Hepatocyte (in vitro differentiated cells): ENCODE results near the gene SLC25A2.

Source experiments
- CTCF ChIP-seq: fragments of 200-600 bp; sonication (generic); IDR thresholded peaks from 2 replicates; pipeline ENCODE4 v1.5.1; 2016; ENCODE audit warnings: antibody characterized with exemption, mild to moderate bottlenecking; ENCODE audit not compliant: poor library complexity
- EZH2 ChIP-seq: fragments of 200-600 bp; sonication (generic); IDR thresholded peaks from 2 replicates; pipeline ENCODE4 v1.6.1; 2016; ENCODE audit warnings: antibody characterized with exemption, mild to moderate bottlenecking, borderline replicate concordance
- EZH2phosphoT487 ChIP-seq: fragments of 200-600 bp; sonication (generic); IDR thresholded peaks from one replicate; pipeline ENCODE4 v1.6.1; 2018; ENCODE audit warnings: antibody characterized with exemption, mild to moderate bottlenecking, low read depth, moderate library complexity; ENCODE audit not compliant: unreplicated experiment, severe bottlenecking

DNA sequence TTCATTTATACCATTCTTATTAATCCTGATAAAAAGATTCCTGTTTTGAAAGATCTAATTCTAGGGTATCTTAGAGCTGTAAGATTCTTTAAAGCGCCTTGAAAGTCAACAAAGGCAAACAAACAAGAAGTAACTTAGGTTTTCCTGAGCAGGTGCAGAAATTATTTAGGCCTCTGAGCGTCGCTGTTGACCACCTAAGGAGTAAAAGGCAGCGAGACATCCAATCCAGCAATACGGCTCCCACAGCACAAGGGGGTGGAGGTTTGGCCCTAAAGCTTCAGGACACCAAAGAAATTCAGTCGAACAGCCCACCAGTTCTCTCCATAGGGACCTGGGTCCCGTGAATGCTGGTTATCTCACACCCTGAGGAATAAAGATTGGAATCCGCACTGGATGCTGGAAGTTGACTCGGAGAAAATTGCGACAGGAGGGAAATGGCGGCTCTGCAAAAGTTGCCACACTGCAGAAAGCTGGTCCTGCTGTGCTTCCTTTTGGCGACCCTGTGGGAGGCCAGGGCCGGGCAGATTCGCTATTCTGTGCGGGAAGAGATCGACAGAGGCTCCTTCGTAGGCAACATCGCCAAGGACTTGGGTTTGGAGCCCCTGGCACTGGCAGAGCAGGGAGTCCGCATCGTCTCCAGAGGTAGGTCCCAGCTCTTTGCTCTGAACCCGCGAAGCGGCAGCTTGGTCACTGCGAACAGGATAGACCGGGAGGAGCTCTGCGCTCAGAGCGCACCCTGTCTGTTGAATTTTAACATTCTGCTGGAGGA lies 34.9 kb upstream of the SLC25A2 start, which contains the start of gene PCDHGA2:
- TF ChIP-seq CTCF (no peak), EZH2 (no peak), EZH2phosphoT487 (no peak)
